GM21360 (cell line): ENCODE measurements around the gene PALMD.

ENCODE experiments used
- ATAC-seq: cut with Tn5 transposase; IDR thresholded peaks from one replicate; pipeline ENCODE4 v1.9.1; 2021; ENCODE audit warnings: mild to moderate bottlenecking, moderate library complexity; ENCODE audit not compliant: unreplicated experiment

PALMD gene

DNA sequence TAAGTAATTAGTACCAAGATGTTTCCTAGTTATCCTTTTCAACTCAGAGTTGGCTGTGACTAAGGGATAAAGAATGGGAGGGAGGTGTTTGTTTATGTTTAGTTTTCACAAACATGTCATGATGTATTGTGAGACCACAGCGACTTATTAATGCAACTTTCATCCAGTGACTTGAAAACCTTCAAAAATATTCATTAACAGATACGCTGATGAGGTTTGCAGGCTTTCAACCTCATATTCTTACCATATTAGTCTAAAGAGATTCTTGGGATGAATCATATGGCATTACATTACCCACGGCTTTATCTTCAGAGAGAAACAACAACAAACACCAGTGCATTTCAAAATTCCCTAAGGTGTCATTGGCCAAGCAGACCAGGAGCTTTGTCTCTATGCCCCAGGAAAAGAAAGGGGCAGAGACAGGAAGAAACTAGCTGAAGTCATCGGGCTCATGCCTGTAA lies 36.4 kb downstream of the PALMD start:
- ATAC-seq = no peak

DNA sequence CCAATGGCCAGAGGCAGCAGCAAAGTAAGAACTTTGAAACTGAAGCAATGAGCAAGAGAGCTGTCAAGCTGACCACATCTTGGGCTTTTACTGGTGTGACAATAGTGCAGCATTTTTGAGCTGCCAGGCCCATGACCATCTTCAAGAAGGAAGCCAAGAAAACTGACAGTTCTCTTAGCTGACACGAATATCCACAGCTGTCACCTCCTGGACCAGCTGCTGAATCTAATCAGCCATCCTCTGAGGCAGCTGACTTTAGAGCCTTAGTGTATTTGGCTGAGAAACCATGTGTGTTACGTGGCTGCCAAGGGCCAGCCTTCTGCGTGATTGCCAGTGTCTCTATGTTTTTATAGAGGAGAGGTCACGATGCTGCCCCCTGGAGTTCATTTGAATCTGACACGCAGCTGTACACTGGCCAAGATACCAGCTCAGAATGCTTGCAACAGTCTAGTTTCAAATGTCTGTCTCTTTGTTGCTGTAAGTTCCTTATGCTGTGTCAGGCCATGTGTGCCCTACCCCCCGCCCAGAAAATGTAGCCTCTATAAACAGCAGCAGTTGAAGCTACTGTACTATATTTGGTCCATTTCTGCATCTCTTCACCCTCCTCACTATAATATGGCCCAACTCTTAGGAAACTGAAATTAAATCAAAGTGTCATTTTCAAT lies 39.7 kb downstream of the PALMD start:
- ATAC-seq = peak; percentile 97

- ATAC-seq = no peak
These were observed 45.3 kb downstream of the PALMD start for GRCh38 chr1:99691175-99691574.

- ATAC-seq = no peak
These were observed 50.7 kb downstream of the PALMD start for GRCh38 chr1:99696616-99697015.

GRCh38 chr1:99697580-99697979 lies 51.7 kb downstream of the PALMD start:
- no peak for ATAC-seq

DNA sequence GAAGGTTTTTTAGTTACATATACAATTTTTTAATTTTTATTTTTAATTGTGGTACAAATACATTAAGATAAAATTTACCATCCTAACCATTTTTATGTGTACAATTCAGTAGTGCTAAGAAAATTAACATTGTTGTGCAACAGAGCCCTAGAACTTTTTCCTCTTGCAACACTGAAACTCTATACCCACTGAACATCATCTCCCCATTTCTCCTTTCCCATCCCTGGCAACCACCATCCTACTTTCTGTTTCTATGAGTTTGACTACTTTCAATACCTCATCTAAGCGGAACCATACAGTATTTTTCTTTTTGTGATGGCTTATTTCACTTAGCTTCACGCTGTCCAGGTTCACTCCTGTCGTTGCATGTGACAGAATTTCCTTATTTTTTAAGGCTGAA lies 54.1 kb downstream of the PALMD start:
- no peak for ATAC-seq

DNA sequence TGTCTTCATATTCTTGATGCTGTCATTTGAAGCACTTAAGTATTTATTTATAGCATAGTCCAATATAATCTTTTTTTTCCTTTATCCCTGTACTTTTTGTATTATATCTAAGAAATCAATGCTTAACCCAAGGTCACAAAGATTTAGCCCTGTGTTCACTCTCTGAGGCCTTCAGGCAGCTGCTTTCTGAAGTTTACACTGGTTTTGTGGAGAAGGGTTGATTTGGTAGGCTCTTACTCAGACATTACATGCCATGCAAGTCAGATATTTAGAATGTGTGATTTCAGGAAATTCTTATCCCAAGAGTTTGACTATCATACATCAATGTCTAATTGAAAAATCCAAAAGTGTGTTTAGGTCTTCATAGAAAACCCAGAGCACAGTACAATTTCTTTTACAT lies 56.3 kb downstream of the PALMD start:
- ATAC-seq = no peak

- ATAC-seq = no peak
These were observed 58.5 kb downstream of the PALMD start for GRCh38 chr1:99704356-99704816.

GRCh38 chr1:99705385-99705784 lies 59.5 kb downstream of the PALMD start:
- no peak for ATAC-seq

DNA sequence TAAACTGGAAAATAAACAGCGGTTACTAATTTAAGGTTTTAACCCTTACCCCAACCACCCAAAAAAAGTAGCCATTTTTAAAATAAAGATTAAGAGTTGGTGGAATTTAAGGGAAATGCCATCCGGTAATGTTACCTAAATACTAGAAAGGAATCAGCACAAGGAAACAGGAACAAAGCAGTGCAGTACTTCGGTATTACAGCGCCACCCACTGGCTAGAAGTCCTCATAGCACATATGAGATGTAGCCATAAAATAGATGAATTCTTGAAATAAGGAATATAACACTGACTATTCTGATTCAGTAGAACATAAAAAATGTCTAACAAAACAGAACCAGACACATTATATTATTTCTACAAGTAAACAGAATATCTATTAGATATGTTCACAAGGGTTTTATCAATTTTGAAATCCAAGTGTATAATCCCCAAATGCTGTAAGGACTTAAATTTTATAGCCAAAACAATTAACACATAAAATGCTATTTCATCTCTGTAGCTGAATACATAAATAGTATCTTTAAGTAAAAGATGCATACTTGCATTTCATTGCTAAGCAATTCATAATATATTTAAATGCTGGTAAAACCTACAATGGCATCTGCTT lies 61.7 kb downstream of the PALMD start:
- peak; percentile 86 for ATAC-seq

GRCh38 chr1:99710994-99711393 lies 65.1 kb downstream of the PALMD start:
- ATAC-seq = no peak

- ATAC-seq = no peak
These were observed 67.1 kb downstream of the PALMD start for GRCh38 chr1:99713006-99713405.

DNA sequence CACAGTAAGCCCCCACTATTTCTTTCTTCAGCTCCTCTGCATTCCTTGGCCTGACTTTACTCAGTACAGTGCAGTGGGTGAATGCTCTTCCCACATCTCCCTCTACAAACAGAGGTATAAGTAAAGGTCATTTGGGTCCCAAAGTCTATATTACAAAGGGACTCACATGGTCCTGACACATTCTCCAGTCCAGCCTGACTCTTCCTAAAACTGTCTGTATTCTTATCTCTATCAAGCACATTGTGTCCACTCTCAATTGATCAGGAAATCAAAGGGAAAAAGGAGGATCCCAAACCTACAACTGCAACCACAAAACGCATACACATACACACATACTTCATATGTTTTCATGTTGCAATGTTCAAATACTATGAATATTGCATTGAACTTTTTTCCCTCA lies 71.1 kb downstream of the PALMD start:
- no peak for ATAC-seq

GRCh38 chr1:99723251-99723650 lies 77.3 kb downstream of the PALMD start:
- no peak for ATAC-seq

GRCh38 chr1:99725996-99726395 lies 80.1 kb downstream of the PALMD start:
- ATAC-seq = no peak

DNA sequence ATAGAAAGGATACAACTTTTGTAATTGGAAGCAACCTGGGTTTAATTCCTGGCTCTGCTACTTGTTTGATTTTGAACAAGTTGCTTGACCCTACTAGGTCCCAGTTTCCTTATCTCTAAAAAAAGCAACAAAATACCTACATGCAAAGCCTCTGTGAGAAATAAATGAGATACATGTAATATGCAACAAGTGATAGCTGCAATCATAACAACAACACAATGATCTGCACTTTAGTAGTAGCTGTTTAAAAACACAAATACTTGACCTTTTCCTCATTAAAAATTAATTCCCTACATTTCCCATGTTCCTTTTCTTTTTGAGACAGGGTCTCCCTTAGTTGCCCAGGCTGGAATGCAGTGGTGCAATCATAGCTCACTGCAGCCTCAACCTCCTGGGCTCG lies 80.5 kb downstream of the PALMD start:
- no peak for ATAC-seq

DNA sequence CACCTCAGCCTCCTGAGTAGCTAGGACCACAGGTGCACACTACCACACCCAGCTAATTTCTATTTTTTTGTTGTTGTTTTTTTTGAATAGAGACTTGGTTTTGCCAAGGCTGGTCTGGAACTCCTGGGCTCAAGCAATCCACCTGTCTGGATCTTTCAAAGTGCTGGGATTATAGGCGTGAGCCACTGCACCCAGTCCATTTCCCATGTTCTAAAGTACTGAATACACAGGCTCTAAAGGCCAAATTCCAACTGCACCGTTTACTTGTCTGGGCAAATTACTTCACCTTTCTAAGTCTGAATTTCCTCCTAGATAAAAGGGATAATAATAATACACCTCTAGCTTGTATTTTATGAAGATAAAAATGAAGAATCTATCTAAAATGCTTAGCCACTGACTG lies 80.9 kb downstream of the PALMD start:
- no peak for ATAC-seq

DNA sequence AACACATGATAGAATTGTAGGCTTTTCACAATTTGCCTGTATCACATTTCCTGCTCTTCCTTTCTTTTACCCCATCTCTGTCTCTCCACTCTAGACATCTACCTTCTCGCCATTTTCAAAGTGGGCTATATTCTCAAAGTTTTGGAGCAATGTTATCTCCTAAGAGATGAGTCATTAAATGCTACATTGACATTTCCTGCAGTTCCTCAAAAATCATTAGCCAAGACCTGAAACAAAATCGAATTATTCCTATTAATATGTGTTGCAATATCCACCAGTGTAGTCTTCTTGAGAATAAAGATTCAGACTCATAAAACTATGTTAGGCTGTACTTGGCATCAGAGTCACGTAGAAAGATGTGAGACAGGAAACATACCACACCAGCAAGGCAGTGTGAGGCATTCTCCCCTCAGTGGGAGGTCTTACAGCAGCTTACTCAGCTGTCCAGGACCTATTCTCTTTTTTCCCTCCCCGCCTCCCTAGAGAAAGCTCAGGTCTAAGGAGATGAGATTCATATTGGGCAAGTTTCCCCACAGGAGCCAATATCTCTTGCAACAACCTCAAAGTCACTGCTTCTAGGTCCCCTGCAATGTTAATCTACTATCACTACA lies 81.8 kb downstream of the PALMD start:
- ATAC-seq = no peak

DNA sequence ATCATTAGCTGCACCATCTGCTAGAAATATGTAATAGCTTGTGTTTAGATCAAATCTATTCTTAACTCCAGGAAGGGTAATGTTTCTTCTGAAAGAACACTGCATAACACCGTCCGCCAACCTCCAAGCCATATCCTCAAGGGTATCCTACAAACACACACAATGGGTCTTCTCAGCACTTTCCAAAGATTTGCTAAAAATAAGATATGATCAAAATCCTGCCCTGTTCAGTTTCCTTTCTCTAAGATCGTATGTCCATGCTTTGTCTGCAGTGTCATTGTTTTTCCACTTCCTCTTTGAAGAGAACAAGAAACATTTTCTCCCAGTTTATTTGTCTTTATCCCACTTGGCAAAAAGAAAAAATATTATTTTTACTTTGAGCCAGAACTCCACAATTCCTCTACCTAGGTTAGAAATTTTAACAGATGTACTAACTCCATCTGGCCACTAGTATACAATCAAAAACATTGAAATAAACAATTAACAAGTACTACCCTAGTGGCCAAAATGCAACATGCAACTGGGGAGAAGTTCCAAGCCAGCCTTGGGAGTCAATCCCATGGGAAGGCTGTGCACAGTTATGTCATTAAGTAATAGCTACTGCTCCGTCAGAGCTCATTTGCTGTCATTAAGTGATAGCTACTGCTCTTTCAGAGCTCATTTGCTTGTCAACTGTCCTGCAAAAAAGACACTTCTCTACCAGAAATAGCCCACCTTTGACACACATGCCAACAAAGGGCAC lies 82.8 kb downstream of the PALMD start:
- no peak for ATAC-seq

- no peak for ATAC-seq
These were observed 85.5 kb downstream of the PALMD start for GRCh38 chr1:99731384-99731783.

GRCh38 chr1:99735852-99736251 lies 89.9 kb downstream of the PALMD start:
- ATAC-seq = no peak

GRCh38 chr1:99737016-99737415 lies 91.1 kb downstream of the PALMD start:
- no peak for ATAC-seq
